ENCODE measurements around the gene DGKI. TPM values are rescaled to one million over a fixed set of nuclear protein-coding genes. Genes with fewer than 3 reads are reported as not detected.

Gene DGKI
- total RNA-seq, 3 donors from 2014 or later (not counting 1 experiment from before 2014, with no cell fraction given), result 0.53 TPM; not detected in 2

- no peak for TF ChIP-seq CTCF (IDR thresholded peaks at IDR 0.05)
- Mint-ChIP-seq H3K4me3 (no peak overlapping the region), H3K4me1 (no peaks in the 10 kb centered on the region), H3K27me3 (ENCODE audit: low read depth in 2 of 2) (peaks cover 40 to 70% of the 10 kb centered on the region in 2 donors), H3K36me3 (no peaks in the 10 kb centered on the region), H3K9me3 (no peaks in the 10 kb centered on the region), H3K27ac (no peak overlapping the region)
- no peak overlapping the region for H3K4me3 ChIP-seq (ENCODE audit: low read length)
- intact Hi-C loops (cut with micrococcal nuclease), result no loop called here
- DNase-seq (no peak), ATAC-seq (no peak)
- H3K4me1 ChIP-seq (ENCODE audit: control insufficient read depth, insufficient read depth, low read length), result no peaks in the 10 kb centered on the region
- H3K9me3 ChIP-seq (ENCODE audit: control insufficient read depth, insufficient read depth, low read length), result no peaks in the 10 kb centered on the region
- H3K27ac ChIP-seq (ENCODE audit: low read length), result no peak overlapping the region
- no peaks in the 10 kb centered on the region for H3K36me3 ChIP-seq (ENCODE audit: control insufficient read depth, insufficient read depth, low read length)
- 85% methylated on average over 3 of the region's 6 CpGs for WGBS (ENCODE audit: insufficient coverage)
- peaks cover 16% of the 10 kb centered on the region for H3K27me3 ChIP-seq (ENCODE audit: control insufficient read depth, insufficient read depth, low read length)
These were observed 6.6 kb downstream of the DGKI start for GRCh38 chr7:137839903-137840779.

- Histone ChIP-seq H3K4me3 (ENCODE audit: low read length) (no peak overlapping the region), H3K27me3 (ENCODE audit: control insufficient read depth, insufficient read depth, low read length) (peaks cover 6% of the 10 kb centered on the region), H3K36me3 (ENCODE audit: control insufficient read depth, insufficient read depth, low read length) (no peaks in the 10 kb centered on the region), H3K9me3 (ENCODE audit: control insufficient read depth, insufficient read depth, low read length) (no peaks in the 10 kb centered on the region), H3K27ac (ENCODE audit: low read length) (no peak overlapping the region), H3K4me1 (ENCODE audit: control insufficient read depth, insufficient read depth, low read length) (no peaks in the 10 kb centered on the region)
- Mint-ChIP-seq H3K4me1 (no peaks in the 10 kb centered on the region), H3K9me3 (no peaks in the 10 kb centered on the region), H3K4me3 (no peak overlapping the region), H3K27me3 (ENCODE audit: low read depth in 2 of 2) (peaks cover 32 to 60% of the 10 kb centered on the region in 2 donors), H3K27ac (no peak overlapping the region), H3K36me3 (no peaks in the 10 kb centered on the region)
- intact Hi-C loops (cut with micrococcal nuclease), result no loop called here
- ATAC-seq (no peak), DNase-seq (no peak)
- 79% methylated on average over 7 of the region's 7 CpGs for WGBS (ENCODE audit: insufficient coverage)
- TF ChIP-seq CTCF (IDR thresholded peaks at IDR 0.05), result no peak
These were observed 8.0 kb downstream of the DGKI start for GRCh38 chr7:137838706-137839315.

- no peak for DNase-seq
- Mint-ChIP-seq H3K4me3 (no peak overlapping the region), H3K27me3 (ENCODE audit: low read depth in 2 of 2) (peaks cover 20 to 46% of the 10 kb centered on the region in 2 donors), H3K27ac (no peak overlapping the region), H3K9me3 (peaks cover 5% of the 10 kb centered on the region in 2 donors), H3K36me3 (peaks cover 8% of the 10 kb centered on the region), H3K4me1 (no peaks in the 10 kb centered on the region)
- H3K27me3 ChIP-seq (ENCODE audit: control insufficient read depth, insufficient read depth, low read length), result peaks cover 2% of the 10 kb centered on the region
- WGBS (ENCODE audit: insufficient coverage), result 87% methylated on average over 1 of the region's 1 CpG
- H3K4me1 ChIP-seq (ENCODE audit: control insufficient read depth, insufficient read depth, low read length), result no peaks in the 10 kb centered on the region
- H3K4me3 ChIP-seq (ENCODE audit: low read length), result no peak overlapping the region
- H3K9me3 ChIP-seq (ENCODE audit: control insufficient read depth, insufficient read depth, low read length), result peaks cover 11% of the 10 kb centered on the region
- intact Hi-C loops (cut with micrococcal nuclease), result no loop called here
- TF ChIP-seq CTCF (IDR thresholded peaks at IDR 0.05), result no peak
- no peaks in the 10 kb centered on the region for H3K36me3 ChIP-seq (ENCODE audit: control insufficient read depth, insufficient read depth, low read length)
- no peak for ATAC-seq
- H3K27ac ChIP-seq (ENCODE audit: low read length), result no peak overlapping the region
These were observed 10.2 kb downstream of the DGKI start for GRCh38 chr7:137836541-137836940.

Data from natural killer cell (primary cell).